GM04503 (cell line): Measurements from ENCODE around the gene ATXN10.
"Not testable (repeated sequence)": the region's sequence is repeated elsewhere in the genome, so short reads cannot be mapped to it uniquely, and the experiment has no call there.

Source experiments
- DNase-seq: peaks from one replicate; pipeline ENCODE4 v3.0.0-alpha.2; 2012; ENCODE audit warnings: low read depth

The ATXN10 gene

GRCh38 chr22:45671783-45672563 is at the start of gene ATXN10:
Gene ATXN10 (plus strand): TSS chr22:45671834. CDS start chr22:45672064, 230 bp downstream.
- no peak for DNase-seq

- no peak for DNase-seq
Observed at GRCh38 chr22:45621836-45622600, 49.6 kb upstream of the ATXN10 start.

DNA sequence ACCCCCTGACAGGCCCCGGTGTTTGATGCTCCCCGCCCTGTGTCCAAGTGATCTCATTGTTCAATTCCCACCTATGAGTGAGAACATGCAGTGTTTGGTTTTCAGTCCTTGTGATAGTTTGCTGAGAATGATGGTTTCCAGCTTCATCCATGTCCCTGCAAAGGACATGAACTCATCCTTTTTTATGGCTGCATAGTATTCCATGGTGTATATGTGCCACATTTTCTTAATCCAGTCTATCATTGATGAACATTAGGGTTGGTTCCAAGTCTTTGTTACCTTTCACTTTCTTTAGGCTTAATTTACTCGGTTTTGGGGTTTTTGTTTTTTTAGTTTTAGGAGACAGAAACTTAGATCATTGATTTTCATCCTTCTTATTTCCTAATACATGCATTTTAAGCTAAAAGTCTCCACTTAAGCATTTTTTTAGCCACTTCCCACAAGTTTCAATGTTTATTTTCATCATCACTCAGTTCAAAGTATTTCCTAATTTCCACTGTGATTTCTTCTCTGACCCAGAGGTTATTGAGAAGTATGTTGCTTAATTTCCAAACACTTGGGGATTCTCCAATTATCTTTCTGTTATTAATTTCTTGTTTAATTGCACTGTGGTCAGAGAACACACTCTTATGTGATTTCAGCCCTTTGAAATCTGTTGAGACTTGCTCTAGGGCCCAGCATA is 48.0 kb upstream of the ATXN10 start:
- not testable (repeated sequence) for DNase-seq

DNA sequence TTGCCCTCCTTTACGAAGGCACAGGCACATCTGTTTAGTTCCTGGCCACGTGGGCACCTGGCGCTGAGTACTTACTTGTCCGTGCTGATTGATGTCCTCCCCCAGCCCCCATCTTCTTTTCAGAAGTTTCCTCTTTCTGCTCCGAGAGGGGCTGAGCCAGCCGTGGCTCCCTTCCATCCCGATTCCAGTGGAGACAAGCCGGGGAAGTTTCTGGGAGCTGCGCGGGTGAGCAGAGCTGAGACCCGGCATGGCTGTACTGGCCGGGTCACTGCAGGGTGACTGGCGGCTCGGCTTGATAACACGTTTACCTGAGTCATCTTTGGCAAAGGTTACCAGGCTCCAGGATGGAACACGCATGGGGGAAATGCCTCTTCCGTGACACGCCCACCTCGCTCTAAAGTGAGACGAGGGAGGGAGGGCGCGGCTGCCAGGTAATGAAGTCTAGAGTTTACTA is 45.4 kb upstream of the ATXN10 start:
- DNase-seq, result no peak

DNA sequence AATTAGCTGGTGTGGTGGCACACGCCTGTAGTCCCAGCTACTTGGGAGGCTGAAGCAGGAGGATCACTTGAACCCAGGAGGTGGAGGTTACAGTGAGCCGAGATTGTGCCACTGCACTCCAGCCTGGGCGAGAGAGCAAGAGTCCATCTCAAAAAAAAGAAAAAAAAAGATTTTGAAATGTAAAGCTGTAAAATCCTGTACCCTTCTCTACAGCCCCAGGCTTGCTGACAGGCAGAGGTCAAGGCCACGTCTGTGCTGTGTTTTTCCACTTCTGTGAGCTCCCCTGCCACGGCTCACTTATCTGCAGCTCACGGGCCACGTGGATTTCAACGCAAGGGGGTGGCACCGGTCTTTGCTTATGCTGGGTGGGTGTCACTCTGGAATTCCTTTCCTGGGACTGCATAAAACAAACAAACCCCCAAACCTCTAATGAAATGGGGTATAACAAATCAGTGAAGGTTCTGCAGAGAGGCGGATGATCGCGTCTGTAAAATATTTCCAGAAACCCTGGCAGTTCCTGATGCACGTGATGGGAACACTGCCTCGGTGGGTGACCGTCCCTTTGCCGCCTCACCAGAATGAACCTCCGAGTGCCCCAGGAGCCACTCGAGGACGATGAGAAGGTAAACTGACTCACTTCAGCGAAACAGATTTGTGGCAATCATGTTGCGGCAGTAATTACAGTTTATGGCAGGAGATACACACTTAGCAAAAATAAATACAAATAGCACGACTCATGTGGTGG is 44.0 kb upstream of the ATXN10 start:
- DNase-seq, result no peak

GRCh38 chr22:45628515-45628914 is 43.1 kb upstream of the ATXN10 start:
- no peak for DNase-seq

DNA sequence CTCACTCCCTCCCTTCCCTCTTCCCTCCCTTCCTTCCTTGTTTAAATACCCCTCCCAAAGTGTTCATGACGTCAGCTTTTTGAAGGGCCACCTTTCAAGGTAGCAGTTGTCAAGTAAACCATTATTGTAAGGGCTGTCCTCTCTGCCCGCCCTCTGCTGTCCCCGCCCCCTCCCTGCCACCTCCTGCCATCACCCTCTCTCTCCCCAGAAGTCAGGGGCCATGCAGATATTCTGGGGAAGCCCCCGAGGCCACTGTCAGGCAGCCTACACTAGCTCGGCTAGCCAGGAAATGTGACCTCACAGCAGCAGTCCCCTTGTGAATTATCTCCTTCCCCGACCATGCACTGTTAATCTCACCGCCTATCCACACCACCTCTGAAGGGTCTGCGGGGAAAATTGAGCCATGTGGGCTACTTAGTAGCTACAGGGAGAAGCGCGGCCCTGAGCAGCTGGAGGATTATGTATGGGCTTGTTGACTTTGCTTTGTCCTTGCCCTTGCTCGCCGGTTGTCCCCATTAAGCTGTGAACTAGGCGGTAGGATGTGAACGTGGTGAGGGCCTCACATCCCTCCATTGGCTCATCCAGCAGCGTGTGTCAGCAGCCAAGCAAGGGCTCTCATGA is 42.1 kb upstream of the ATXN10 start:
- DNase-seq, result no peak

DNA sequence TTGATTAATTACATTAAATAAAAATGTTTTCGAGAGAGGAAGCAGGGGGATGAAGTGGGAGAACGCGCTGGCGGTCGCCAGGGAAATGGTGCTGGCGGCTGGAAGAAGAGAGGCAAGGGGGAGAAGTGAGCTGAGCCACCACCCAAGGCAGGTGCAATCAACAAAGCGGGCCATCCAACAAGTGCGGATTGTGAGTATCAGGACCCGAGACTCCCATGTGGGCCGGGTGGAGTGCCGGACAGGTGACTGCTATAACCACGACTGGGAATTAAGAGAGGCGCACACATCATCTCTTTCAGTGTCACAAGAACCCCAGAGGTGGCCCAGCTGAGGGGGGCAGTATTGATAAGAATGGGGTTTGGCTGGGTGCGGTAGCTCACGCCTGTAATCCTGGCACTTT is 41.2 kb upstream of the ATXN10 start:
- DNase-seq, result no peak

- DNase-seq, result no peak
Observed at GRCh38 chr22:45631140-45631840, 40.3 kb upstream of the ATXN10 start.

- DNase-seq, result no peak
Observed at GRCh38 chr22:45631841-45632238, 39.8 kb upstream of the ATXN10 start.

GRCh38 chr22:45632791-45633515 is 38.7 kb upstream of the ATXN10 start:
- no peak for DNase-seq

DNA sequence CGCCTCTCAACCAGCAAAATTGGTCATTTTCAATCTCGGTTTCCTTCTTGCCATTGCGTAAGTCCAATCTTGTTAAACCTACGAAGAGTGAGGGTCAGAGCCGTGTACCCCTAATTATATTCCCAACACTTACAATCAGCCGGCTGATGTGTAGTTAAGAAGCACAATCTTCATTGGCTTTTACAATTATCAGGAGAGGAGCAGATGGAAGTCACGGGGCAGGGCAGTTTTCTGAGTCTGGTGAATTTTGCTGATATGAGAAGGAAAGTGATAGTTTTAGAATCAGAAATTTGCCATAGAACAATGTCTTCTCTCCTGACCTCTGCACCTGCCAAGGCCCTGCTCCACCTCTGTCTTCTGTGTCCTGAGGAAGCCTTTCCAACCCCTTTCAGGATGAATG is 35.0 kb upstream of the ATXN10 start:
- DNase-seq, result no peak

DNA sequence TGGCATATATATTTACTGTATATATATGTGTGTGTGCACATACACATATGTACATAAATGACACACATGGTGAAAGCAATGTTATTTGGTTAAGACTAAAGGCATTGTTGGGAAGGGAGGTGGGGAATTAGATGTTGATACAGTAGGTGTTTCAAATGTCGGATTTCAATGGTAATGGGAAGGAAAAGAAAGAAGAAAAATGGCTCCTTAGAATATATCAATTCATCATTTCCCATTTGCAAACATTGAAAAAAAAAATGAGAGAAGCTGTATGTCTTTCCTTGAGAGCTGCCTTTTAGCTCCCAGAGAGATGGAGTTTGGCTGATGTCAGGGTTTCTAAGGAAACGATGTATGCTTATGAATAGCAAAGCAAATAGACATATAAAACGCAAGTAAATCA is 33.4 kb upstream of the ATXN10 start:
- DNase-seq, result no peak

DNA sequence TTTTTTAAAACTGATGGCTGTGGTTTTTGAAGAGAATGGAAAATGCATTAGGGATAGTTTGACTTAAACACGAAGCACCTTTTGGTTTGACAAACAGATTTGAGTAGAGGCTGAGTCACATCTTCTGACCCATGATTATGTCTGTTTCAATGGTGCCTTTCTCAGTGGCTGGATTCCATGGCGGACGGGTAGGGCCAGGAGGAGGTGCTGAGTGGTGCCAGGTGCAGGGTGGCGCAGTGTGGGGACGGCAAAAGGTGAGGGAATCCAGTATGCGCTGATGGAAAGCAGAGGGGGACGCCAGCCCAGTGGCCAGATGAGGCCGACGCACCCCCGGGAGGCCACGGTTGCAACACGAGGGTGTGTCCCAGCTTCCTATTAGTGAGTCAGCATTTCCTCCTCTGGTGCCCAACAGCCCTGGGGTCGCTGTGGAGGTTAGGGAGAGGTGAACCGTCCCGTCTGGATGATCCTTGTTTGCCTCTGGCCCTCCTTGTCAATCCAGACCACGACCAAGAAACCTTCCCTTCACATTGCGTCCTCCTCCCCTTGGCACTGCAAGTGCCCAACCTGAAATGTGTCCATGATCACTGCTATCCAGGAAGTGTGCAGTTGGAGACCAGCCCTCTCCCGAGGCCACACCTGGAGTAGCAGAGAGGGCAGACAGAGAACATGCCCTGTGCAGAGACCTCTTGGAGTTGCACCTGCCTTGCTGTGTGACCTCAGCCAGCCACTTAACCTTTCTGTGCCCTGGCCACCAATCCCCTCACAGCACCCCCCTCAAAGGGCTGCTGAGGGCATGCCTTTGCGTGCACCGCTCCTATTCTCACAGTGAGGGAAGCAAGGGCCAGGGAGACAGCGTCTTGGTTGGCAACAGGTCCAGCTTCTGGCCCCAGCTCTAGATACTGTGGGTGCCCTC is 32.5 kb upstream of the ATXN10 start:
- DNase-seq, result peak; percentile 22

- DNase-seq, result no peak
Observed at GRCh38 chr22:45639747-45640102, 31.9 kb upstream of the ATXN10 start.

DNA sequence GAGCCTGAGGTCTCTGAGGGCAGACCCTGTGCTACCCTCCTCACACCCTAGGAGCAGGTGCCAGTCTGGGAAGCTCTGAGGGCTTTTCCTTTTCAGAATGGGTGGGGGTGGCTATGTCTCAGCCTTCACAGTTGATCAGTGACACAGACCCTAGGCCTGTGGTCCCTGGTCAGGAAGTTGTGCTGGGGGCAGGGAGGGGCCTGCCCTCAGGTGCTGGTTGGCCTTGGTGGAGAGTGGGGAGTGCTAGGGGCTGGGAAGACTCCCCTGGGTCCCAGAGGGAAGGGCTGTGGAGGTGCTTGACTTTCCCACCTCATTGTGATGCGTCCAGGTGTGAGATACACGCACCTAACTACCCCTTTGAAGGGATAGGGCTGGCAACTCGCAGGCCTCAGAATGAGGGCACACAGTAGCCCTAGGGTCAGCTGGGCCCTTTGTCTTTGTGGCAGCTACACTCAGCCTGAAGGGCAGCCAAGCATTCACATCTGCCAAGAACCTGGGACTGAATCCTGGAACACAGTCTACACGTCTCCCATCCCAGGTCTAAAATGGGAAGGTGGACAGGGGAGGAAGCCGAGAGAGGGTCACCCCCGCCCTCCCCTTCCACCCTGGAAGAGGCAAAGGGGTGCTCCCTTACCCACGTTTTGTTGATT is 31.2 kb upstream of the ATXN10 start:
- DNase-seq, result no peak

DNA sequence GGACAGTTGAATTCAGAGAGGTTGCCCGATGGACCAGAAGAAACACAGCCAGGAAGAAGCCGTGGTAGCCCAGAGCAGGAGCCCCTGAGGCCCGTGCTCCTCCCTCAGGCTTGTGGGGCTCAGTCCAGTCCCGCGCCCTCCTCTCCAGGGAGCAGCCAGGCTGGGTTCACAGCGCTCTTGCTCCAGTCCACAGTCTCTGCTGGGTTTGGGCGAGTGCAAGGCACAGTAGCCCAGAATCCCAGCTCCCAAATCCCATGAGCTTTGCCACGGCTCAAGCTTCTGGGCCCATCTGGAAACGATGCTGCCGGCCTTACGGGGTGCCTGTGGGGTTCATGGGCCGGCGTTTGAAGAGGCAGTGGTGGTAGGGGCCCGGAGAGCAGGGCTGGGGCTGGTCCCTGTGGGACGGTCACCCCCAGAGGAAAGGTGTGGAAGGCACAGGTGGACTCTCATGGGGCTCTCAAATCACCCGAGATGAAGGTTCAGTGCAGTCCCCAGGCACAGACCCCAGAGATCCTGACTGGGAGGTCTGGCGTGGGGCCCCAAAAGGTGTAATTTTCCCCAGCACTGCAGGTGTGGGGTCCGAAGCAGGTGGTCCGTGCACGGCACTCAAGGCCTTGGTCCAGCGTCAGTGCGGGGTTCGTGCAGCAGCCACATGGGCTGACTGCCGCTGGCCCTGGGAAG is 30.6 kb upstream of the ATXN10 start:
- no peak for DNase-seq

- no peak for DNase-seq
Observed at GRCh38 chr22:45642986-45643385, 28.6 kb upstream of the ATXN10 start.
